Left lung (tissue), 10 donors: ENCODE results near the gene DYNLRB1. TPM values are rescaled to one million over a fixed set of nuclear protein-coding genes. Genes with fewer than 3 reads are reported as not detected.

ENCODE experiments used
- ATAC-seq: fragments of 200-7000 bp; cut with Tn5 transposase; one replicate; pipeline ENCODE4 v1.9.1; 2020; ENCODE audit warnings: moderate library complexity
- DNase-seq, 4 donors: peaks; one replicate each; pipeline ENCODE4 v3.0.0-alpha.2; 2013 to 2020
- H3K27ac ChIP-seq, 2 donors: fragments of 200-600 bp; sonication (generic) in 1 of 2; one replicate each; pipeline versions ENCODE4 v1.5.0 to v1.8.0; 2020 to 2021
- H3K27me3 ChIP-seq, 2 donors: fragments of 200-600 bp; sonication (generic) in 1 of 2; one replicate each; pipeline versions ENCODE4 v1.5.0 to v1.8.0; 2020 to 2021
- H3K36me3 ChIP-seq, 2 donors: fragments of 200-600 bp; sonication (generic) in 1 of 2; one replicate each; pipeline versions ENCODE4 v1.5.0 to v1.8.0; 2020 to 2021
- H3K4me1 ChIP-seq, 2 donors: fragments of 200-600 bp; one replicate each; pipeline ENCODE4 v1.8.0; 2021
- H3K4me3 ChIP-seq, 2 donors: fragments of 200-600 bp; sonication (generic) in 1 of 2; one replicate each; pipeline versions ENCODE4 v1.5.0 to v1.8.0; 2020 to 2021; ENCODE audit warnings: mild to moderate bottlenecking in 1 of 2
- H3K9me3 ChIP-seq, 2 donors: fragments of 200-600 bp; sonication (generic) in 1 of 2; one replicate each; pipeline versions ENCODE4 v1.5.0 to v1.8.0; 2020 to 2021
- intact Hi-C, 2 donors: fragments of 100-400 bp; cut with DNase I; formaldehyde crosslinking; loops; one replicate each; pipeline versions ENCODE4 v1.11.2 to v1.14.2; 2022
- polyA plus RNA-seq, 6 donors: library from polyadenylated mRNA; unstranded; fragments of 120-200 nt; gene quantifications; one replicate each; pipeline ENCODE4 v1.2.1, GENCODE V29; 2013; ENCODE audit not compliant: insufficient read length in 6 of 6
- total RNA-seq, 2 donors: library from RNA; stranded (reverse); fragmentation: NEBNext Ultra II Directional; extraction: Animal tissue kit (Norgen Biotek cat#: 25700); gene quantifications; one replicate each; pipeline ENCODE4 v1.2.1, GENCODE V29; 2021
- TF ChIP-seq, protein P1 (sequence below), 2 donors: fragments of 200-600 bp; sonication (generic) in 1 of 2; IDR thresholded peaks; one replicate each; pipeline versions ENCODE4 v1.5.0 to v1.8.0; 2021; ENCODE audit warnings: antibody characterized with exemption in 2 of 2
- donor health status: DM: no; HTN: yes; CAD: no.
- donor health status: DM: no; HTN: no; CAD: no.

Gene DYNLRB1
- total and polyA plus RNA-seq, 8 donors = 110 to 159 (median 141) TPM

DNA sequence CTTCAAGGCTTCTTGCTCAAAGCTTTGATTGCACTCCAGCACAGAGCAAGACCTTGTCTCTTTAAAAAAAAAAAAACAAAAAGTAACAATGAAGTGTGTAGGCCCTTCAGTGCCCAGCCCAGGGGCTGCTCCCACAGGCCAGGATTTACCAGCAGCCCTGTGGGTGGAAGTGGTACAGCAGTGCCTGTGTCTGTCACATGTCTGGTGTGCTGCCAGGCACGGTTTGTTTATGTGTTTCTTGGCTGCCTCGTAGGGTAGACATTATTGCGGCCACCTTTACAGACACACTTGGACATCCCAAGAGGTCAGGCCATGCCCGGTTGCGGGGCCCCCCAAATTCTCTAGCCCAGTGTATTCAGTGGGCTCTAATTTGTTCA lies 12.7 kb downstream of the DYNLRB1 start:
- ATAC-seq (peak; percentile 62), DNase-seq (peak in 1 of 4 donors; percentile 53)
- TF ChIP-seq, protein P1, sequence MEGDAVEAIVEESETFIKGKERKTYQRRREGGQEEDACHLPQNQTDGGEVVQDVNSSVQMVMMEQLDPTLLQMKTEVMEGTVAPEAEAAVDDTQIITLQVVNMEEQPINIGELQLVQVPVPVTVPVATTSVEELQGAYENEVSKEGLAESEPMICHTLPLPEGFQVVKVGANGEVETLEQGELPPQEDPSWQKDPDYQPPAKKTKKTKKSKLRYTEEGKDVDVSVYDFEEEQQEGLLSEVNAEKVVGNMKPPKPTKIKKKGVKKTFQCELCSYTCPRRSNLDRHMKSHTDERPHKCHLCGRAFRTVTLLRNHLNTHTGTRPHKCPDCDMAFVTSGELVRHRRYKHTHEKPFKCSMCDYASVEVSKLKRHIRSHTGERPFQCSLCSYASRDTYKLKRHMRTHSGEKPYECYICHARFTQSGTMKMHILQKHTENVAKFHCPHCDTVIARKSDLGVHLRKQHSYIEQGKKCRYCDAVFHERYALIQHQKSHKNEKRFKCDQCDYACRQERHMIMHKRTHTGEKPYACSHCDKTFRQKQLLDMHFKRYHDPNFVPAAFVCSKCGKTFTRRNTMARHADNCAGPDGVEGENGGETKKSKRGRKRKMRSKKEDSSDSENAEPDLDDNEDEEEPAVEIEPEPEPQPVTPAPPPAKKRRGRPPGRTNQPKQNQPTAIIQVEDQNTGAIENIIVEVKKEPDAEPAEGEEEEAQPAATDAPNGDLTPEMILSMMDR (IDR thresholded peaks at IDR 0.05) = peak in 1 of 2 donors; percentile 16
- Histone ChIP-seq H3K4me1 (peaks cover 12 to 33% of the 10 kb centered on the region in 2 donors), H3K36me3 (peaks cover 0 to 78% of the 10 kb centered on the region in 2 donors), H3K27me3 (no peaks in the 10 kb centered on the region), H3K27ac (no peak overlapping the region), H3K9me3 (no peaks in the 10 kb centered on the region), H3K4me3 (no peak overlapping the region)
- intact Hi-C loops = no loop called here

DNA sequence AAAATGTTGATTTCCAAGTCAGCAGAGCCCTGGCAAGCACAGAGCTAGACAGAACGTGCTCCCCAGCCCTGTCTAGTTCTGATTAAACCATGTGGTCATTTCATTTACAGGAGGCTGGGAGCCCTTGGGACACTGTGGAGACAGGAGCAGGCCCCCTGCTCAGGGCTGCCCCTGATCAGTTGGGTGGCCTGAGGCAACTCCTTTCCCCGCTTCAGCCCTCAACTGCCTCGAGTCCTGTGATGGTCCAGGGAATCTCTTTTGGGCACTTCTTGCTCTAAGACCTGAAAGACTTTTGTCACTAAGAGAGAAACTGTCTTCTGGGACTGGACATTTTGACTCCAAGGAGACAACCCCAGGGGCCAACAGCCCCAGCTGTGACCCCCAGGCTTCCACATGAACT lies 13.5 kb downstream of the DYNLRB1 start:
- Histone ChIP-seq H3K9me3 (no peaks in the 10 kb centered on the region), H3K4me1 (peaks cover 12 to 31% of the 10 kb centered on the region in 2 donors), H3K36me3 (peaks cover 0 to 81% of the 10 kb centered on the region in 2 donors), H3K27me3 (no peaks in the 10 kb centered on the region), H3K27ac (no peak overlapping the region), H3K4me3 (no peak overlapping the region)
- intact Hi-C loops = loop anchor here in 1 of 2 donors (10.0 kb wide), 1 partner anchor 175 kb away; the partner anchor contains the start of gene TP53INP2
- TF ChIP-seq, protein P1 (IDR thresholded peaks at IDR 0.05) = no peak
- DNase-seq = no peak
- no peak for ATAC-seq

DNA sequence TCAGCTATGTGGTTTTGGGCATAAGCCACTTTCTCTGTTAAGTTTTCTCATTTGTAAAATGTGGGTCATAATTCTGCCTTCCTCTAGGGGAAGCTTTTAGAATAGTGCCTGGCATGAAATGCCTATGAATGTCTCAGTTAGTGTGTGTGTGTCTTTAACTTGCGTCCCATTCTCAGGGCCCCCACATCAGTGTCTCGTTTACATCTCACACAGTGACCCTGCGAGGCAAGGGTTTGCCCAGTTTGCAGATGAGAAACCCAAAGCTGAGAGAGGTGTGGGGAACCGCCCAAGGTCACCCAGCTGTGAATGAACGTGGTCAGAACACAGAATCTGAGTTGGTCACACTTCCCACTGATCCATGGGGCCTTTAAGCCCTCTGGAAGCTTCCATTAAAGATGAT lies 14.1 kb downstream of the DYNLRB1 start:
- Histone ChIP-seq H3K27ac (no peak overlapping the region), H3K27me3 (no peaks in the 10 kb centered on the region), H3K4me1 (peaks cover 10 to 25% of the 10 kb centered on the region in 2 donors), H3K36me3 (peaks cover 0 to 85% of the 10 kb centered on the region in 2 donors), H3K9me3 (no peaks in the 10 kb centered on the region), H3K4me3 (no peak overlapping the region)
- intact Hi-C loops = loop anchor here in 1 of 2 donors (10.0 kb wide), 1 partner anchor 174 kb away; the partner anchor contains the start of gene TP53INP2
- no peak for DNase-seq
- ATAC-seq = no peak
- TF ChIP-seq, protein P1 (IDR thresholded peaks at IDR 0.05) = no peak

DNA sequence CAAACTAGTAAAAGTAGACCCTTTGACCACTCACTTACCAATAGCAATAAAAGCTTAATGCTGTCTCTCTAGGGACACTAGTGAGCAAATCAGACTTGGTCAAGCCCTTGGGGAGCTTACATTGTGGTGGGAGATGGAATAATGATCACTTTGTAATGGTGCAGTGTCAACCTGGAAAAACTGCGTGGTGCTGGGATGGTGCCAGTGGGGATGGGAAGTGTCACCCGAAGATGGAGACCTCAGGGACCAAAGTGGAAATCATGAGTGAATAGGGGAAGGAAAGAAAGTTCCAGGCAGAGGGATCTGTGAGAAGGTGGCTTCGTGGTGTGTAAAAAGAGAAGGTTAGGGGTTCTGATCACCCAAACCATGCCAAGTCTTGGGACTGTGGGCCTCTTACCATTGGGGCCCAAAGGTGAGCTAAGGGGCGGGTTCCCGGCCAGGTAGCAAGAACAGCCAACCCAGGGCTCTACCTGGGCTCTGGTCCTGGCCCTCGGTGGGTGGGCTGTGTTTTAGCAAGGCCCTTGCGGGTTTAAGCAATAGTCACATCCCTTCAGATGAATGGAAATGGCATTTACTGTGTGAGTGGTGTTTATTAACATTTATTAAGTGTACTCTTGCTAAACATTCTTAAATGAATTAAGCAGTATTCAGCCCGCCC lies 15.5 kb downstream of the DYNLRB1 start:
- TF ChIP-seq, protein P1 (IDR thresholded peaks at IDR 0.05) = no peak
- ATAC-seq (no peak), DNase-seq (no peak)
- Histone ChIP-seq H3K27ac (no peak overlapping the region), H3K27me3 (no peaks in the 10 kb centered on the region), H3K4me1 (peaks cover 0 to 11% of the 10 kb centered on the region in 2 donors), H3K9me3 (no peaks in the 10 kb centered on the region), H3K4me3 (no peak overlapping the region), H3K36me3 (peaks cover 0 to 95% of the 10 kb centered on the region in 2 donors)
- intact Hi-C loops = loop anchor here in 1 of 2 donors (10.0 kb wide), 1 partner anchor 173 kb away; the partner anchor contains the start of gene TP53INP2

DNA sequence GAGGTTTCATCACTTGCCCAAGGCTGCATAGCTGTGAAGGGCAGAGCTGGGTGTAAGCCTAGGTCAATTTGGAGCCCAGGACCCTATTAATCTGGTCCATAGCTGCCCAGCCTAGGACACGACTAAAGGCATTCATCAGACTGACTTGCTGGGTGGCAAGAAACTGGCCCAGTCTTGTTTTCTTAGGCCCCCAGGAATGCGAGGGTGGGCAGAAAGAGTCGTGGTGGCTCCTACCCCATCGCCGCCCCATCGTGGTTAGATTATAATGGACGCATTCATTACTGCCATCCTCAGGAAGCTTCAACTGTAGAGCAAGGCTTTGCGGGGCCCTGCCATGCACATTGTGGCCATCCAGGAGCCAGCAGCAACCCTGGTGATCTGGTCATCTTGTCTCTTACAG lies 16.1 kb downstream of the DYNLRB1 start:
- Histone ChIP-seq H3K27me3 (no peaks in the 10 kb centered on the region), H3K4me1 (peaks cover 0 to 7% of the 10 kb centered on the region in 2 donors), H3K36me3 (peaks cover 0 to 95% of the 10 kb centered on the region in 2 donors), H3K27ac (no peak overlapping the region), H3K9me3 (no peaks in the 10 kb centered on the region), H3K4me3 (no peak overlapping the region)
- TF ChIP-seq, protein P1 (IDR thresholded peaks at IDR 0.05) = no peak
- DNase-seq = no peak
- intact Hi-C loops = loop anchor here in 1 of 2 donors (10.0 kb wide), 1 partner anchor 172 kb away; the partner anchor contains the start of gene TP53INP2
- no peak for ATAC-seq
